ENCODE results near the gene DHRS2. TPM values are rescaled to one million over a fixed set of nuclear protein-coding genes. Genes with fewer than 3 reads are reported as not detected.
A peak's percentile ranks its signal among the peaks of the same experiment; 100 is the strongest.

DHRS2 gene
- total and polyA plus RNA-seq, 2 of the 13 experiments (the other 11 are each of a cell fraction or from before 2014, with no cell fraction given) = 1,621 to 3,021 TPM

- TF ChIP-seq HNF1A (IDR thresholded peaks at IDR 0.05; ENCODE audit: low read depth) (no peak), HNF1A (CRISPR knock-in tag; IDR thresholded peaks at IDR 0.05; ENCODE audit: borderline replicate concordance) (no peak; the same call in 1 of the 2 replicates), ZFP36 (IDR thresholded peaks at IDR 0.05; ENCODE audit: borderline replicate concordance, low read depth, low read length, partially characterized antibody) (no peak), ASH2L (IDR thresholded peaks at IDR 0.05; ENCODE audit: insufficient read length, low read depth, low read length) (peak; percentile 26), NR2F1 (CRISPR knock-in tag; IDR thresholded peaks at IDR 0.05) (no peak), SYNCRIP (IDR thresholded peaks at IDR 0.05; ENCODE audit: insufficient read depth, low read depth, low read length) (no peak), TOPORS (CRISPR knock-in tag; IDR thresholded peaks at IDR 0.05) (no peak; the same call in 1 of the 2 replicates), ZNF761 (CRISPR knock-in tag; conservative IDR thresholded peaks at IDR 0.05) (peak; percentile 76; the same call in 1 of the 2 replicates), ZHX1 (CRISPR knock-in tag; IDR thresholded peaks at IDR 0.05; ENCODE audit: low read depth) (no peak), ZNF782 (CRISPR knock-in tag; IDR thresholded peaks at IDR 0.05; ENCODE audit: borderline replicate concordance) (no peak), REPIN1 (CRISPR knock-in tag; IDR thresholded peaks at IDR 0.05; ENCODE audit: borderline replicate concordance, low read depth) (peak; percentile 70; the same call in 1 of the 2 replicates), XRCC5 (optimal IDR thresholded peaks at IDR 0.05; ENCODE audit: low read length) (no peak), NFE2 (CRISPR knock-in tag; IDR thresholded peaks at IDR 0.05) (no peak), JUND (CRISPR knock-in tag; IDR thresholded peaks at IDR 0.05) (no peak), ISX (CRISPR knock-in tag; conservative IDR thresholded peaks at IDR 0.05) (no peak), RFXAP (CRISPR knock-in tag; IDR thresholded peaks at IDR 0.05; ENCODE audit: borderline replicate concordance) (no peak), ZNF605 (CRISPR knock-in tag; IDR thresholded peaks at IDR 0.05) (no peak)
- TF ChIP-seq, protein P1, sequence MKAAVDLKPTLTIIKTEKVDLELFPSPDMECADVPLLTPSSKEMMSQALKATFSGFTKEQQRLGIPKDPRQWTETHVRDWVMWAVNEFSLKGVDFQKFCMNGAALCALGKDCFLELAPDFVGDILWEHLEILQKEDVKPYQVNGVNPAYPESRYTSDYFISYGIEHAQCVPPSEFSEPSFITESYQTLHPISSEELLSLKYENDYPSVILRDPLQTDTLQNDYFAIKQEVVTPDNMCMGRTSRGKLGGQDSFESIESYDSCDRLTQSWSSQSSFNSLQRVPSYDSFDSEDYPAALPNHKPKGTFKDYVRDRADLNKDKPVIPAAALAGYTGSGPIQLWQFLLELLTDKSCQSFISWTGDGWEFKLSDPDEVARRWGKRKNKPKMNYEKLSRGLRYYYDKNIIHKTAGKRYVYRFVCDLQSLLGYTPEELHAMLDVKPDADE (CRISPR knock-in tag; IDR thresholded peaks at IDR 0.05) = no peak
- TF ChIP-seq, protein P2, sequence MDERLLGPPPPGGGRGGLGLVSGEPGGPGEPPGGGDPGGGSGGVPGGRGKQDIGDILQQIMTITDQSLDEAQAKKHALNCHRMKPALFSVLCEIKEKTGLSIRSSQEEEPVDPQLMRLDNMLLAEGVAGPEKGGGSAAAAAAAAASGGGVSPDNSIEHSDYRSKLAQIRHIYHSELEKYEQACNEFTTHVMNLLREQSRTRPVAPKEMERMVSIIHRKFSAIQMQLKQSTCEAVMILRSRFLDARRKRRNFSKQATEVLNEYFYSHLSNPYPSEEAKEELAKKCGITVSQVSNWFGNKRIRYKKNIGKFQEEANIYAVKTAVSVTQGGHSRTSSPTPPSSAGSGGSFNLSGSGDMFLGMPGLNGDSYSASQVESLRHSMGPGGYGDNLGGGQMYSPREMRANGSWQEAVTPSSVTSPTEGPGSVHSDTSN (CRISPR knock-in tag; IDR thresholded peaks at IDR 0.05) = no peak; the same call in 1 of the 2 replicates
These were observed 5.9 kb downstream of the DHRS2 start (continued) for GRCh38 chr14:23641915-23642588.

Measured in HepG2 (cell line).